NCI-H345 treated with DMSO at 0.1 percent for 48 hours (cell line): ENCODE measurements around the gene ZFC3H1.
A peak's percentile ranks its signal among the peaks of the same experiment; 100 is the strongest.
"Not testable (repeated sequence)": the region's sequence is repeated elsewhere in the genome, so short reads cannot be mapped to it uniquely, and the experiment has no call there.

Experiments
- DNase-seq: peaks from one replicate; lab custom pipeline; 2025; ENCODE audit not compliant: unreplicated experiment; lab: John Stamatoyannopoulos, UW

ZFC3H1 gene, protein sequence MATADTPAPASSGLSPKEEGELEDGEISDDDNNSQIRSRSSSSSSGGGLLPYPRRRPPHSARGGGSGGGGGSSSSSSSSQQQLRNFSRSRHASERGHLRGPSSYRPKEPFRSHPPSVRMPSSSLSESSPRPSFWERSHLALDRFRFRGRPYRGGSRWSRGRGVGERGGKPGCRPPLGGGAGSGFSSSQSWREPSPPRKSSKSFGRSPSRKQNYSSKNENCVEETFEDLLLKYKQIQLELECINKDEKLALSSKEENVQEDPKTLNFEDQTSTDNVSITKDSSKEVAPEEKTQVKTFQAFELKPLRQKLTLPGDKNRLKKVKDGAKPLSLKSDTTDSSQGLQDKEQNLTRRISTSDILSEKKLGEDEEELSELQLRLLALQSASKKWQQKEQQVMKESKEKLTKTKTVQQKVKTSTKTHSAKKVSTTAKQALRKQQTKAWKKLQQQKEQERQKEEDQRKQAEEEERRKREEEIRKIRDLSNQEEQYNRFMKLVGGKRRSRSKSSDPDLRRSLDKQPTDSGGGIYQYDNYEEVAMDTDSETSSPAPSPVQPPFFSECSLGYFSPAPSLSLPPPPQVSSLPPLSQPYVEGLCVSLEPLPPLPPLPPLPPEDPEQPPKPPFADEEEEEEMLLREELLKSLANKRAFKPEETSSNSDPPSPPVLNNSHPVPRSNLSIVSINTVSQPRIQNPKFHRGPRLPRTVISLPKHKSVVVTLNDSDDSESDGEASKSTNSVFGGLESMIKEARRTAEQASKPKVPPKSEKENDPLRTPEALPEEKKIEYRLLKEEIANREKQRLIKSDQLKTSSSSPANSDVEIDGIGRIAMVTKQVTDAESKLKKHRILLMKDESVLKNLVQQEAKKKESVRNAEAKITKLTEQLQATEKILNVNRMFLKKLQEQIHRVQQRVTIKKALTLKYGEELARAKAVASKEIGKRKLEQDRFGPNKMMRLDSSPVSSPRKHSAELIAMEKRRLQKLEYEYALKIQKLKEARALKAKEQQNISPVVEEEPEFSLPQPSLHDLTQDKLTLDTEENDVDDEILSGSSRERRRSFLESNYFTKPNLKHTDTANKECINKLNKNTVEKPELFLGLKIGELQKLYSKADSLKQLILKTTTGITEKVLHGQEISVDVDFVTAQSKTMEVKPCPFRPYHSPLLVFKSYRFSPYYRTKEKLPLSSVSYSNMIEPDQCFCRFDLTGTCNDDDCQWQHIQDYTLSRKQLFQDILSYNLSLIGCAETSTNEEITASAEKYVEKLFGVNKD (N-terminal part only)

DNA sequence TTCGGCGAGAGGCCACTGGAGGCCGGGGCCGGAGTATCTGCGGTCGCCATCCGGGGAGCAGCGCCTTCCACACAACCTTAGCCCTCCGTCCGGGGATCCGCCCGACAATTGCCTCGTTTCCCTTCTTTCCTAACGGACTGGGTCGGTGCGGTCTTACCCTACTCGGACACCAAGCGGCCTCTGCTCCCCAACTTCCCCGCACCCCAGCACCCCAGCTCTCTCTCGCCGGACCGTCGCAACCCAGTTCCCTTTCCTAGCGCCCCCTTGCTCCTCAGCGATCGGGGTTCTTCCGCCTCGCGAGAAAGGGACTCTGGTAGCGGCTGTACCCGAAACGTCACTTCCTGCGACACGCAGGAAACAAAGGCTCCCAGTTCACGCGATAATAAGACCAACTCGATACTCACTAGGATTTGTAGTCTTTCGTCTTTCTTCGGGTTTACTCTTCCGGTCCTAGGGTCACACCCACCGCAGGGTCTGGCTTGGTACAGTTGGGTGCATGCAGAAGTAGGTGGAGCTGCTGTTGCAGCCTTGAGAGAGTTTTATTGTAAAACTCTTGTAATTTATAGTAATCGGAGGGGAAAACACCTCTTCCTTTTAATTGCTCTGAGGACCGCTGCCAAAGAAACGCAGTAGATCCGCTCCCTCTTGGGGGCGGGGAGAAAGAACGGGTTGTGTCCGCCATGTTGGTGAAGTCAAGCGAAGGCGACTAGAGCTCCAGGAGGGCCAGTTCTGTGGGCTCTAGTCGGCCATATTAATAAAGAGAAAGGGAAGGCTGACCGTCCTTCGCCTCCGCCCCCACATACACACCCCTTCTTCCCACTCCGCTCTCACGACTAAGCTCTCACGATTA is at the start of gene ZFC3H1, which contains the start of gene THAP2:
Gene ZFC3H1 (minus strand): TSS at position 288 of the 850 bp plus-strand sequence. CDS start 238 bp downstream, at position 50.
Gene THAP2 (plus strand): TSS at position 741 of the 850 bp plus-strand sequence. CDS start 209 bp downstream, outside the sequence.
- peak; percentile 99 for DNase-seq

DNA sequence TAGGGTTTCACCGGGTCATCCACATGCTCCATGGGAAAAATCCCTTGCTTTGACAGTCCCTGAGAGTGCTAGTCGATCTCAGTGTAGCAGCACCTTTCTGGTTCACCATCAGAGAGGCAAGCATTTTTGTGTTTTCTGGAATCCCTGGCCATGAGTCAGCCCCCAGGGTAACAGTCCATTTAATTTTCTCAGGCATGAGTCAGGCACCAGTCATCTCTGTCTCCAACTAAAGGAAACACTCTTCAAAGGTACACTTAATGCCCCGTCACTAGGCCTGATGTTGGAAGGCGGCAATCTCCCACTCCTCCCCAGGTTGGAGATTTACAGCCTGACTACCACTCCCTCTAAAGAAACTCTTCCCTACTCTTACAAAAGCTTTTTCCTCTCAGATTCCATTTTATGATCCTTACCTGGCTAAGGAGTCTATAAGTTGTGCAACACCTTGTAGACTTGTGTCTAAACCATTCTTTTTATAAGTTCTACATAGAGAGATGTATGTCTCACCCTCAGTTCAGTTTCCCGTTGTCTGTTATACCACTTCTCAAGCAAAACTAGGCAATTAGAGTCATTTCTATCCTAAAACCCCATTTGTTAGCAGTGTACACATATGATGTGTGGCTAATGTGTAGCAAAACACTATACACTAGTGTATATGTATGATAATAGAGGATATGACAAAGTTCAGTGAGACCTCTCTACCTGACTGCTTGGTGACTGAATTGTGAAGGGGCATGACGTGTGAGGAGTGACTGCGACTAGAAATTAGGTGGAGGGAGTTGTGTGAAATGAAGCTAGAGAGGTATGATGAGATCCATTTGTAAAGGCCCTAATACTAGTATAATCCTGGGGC is 46.9 kb upstream of the ZFC3H1 start:
- DNase-seq: no peak

DNA sequence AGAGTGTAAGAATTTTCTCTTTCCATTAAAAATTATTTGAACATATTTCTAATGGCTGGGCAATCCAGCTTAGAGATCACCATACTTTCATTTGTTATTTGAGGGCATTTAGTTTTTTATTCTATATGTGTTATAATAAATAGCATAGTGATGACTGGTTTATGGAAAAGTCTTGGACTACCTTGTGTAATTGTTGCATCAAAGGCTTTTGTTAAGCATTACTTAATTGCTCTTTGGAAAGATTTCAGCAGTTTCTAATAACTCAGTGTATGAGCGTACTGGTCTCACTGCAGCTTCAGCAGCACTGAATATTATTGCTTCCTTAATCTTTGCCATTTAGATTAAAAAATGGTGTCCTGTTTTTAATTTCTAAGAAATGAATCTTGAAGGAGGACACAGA is 45.0 kb upstream of the ZFC3H1 start:
- DNase-seq: no peak

DNA sequence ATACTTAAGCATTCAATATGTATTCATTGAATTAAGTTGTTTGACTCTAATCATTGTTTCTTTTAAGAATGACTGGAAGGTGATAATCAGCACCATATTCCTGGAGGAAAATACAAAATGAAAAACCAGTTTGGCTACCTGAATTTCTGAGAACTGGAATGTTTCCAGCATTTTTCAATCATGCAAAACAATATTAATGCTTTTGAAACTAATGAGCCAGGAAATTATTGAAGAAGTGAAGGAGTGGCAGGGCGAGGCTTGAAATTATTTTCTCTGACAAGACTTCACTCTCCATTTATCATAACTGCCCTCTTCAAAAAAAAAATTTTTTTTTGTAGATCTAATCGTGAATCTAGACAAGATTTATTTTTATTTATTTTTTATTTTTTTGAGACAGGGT is 41.3 kb upstream of the ZFC3H1 start:
- DNase-seq: no peak

DNA sequence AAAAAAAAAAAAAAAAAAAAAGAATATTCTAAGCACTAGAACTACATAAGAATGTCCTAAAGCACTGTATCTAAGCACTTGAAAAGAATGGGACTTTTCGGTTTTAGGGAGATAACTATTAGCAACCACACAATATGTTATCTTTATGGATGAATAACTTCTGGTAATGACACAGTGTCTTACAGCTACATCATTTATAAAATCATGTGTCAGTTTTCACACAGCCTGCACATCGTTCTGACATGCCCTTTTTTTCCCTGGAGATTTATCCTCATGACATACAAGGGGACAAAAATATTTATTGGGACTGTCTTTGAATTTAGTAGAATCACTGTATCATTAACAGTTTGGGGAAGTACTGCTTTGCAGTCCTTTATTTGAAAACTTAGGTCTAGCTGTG is 39.6 kb upstream of the ZFC3H1 start:
- no peak for DNase-seq

DNA sequence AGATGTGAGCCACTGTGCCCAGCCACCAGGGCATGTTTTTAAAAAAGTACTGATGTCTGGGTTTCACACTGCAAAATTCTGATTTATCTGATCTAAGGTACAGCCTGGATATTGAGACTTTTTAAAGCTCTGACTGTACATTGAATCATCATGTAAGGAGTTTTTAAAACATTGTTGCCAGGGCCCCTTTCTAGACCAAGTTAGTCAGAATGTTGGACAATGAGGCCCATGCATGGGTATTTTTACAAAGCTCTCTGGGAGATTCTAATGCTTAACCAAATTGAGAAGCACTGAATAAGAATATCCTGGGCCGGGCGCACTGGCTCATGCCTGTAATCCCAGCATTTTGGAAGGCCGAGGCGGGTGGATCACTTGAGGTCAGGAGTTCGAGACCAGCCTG is 38.9 kb upstream of the ZFC3H1 start:
- DNase-seq: no peak

DNA sequence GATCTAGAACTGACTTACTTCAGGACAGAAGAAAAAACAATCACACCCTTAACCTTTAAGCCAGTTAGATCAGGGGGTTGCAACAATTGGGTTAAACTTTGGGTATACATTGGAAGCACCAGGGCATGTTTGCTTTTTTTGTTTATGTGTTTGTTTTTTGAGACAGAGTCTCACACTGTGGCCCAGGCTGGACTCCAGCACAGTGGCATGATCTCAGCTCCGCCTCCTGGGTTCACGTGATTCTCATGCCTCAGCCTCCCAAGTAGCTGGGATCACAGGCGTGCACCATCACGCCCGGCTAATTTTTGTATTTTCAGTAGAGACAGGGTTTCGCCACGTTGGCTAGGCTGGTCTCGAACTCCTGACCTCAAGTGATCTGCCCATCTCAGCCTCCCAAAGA is 38.5 kb upstream of the ZFC3H1 start:
- not testable (repeated sequence) for DNase-seq

DNA sequence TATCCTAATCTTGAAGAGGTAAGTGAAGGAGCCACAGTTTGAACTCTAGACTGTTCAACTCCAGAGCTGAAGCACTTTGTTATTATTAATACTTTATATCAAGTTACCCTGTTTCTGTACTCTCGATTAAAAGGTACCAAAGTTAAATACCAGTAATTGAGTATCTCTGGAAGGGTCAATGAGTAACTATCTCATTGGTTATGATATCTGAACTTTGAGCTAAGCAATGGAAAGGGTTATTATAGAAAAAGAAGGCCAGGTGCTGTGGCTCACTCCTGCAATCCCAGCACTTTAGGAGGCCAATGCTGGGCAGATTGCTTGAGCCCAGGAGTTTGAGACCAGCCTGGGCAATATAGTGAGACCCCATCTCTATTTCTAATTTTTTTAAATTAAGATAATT is 32.1 kb upstream of the ZFC3H1 start:
- DNase-seq: no peak

DNA sequence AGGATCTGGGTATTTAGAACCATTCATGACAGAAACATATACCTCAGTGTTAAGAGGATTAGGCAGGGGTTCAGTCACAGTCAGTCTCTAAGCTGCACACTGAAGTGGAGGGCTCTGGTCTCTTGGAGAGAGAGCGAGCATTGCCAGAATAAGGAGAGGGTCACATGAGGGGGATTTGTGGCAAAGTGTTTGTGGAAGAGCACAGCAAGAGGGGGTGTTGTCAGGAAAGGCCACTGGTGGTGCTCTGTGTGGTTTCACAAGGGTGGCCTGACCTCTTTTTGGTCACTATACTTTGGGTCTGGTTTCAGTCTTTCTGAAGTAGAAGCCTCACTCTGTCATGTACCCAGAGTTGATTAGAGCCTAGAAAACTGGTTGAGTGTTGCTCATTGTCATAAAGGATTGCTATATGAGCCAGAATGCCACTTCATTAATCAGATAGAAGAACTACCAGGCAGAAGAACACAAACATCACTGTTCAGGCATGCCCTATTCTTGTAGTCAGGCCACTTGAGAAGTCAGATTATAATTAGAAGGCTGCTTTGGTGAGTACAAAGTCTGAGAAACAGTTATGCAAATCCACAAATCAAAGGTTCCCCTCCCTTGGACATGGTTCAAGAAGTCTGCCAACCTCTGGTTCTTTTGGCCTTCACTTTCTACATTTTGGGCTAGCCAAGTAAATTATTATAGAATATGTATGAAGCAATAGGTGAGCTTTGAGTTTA is 30.6 kb upstream of the ZFC3H1 start:
- no peak for DNase-seq

DNA sequence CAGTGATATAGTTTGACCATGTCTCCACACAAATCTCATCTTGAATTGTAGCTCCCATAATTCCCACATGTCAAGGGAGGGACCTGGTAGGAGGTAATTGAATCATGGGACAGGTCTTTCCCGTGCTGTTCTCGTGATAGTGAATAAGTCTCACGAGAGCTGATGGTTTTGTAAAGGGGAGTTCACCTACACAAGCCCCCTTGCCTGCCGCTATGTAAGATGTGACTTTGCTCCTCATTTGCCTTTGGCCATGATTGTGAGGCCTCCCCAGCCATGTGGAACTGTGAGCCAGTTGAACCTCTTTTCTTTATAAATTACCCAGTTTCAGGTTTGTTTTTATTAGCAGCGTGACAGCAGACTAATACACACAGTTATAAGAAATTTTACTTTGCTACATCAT is 30.0 kb upstream of the ZFC3H1 start:
- DNase-seq: not testable (repeated sequence)

DNA sequence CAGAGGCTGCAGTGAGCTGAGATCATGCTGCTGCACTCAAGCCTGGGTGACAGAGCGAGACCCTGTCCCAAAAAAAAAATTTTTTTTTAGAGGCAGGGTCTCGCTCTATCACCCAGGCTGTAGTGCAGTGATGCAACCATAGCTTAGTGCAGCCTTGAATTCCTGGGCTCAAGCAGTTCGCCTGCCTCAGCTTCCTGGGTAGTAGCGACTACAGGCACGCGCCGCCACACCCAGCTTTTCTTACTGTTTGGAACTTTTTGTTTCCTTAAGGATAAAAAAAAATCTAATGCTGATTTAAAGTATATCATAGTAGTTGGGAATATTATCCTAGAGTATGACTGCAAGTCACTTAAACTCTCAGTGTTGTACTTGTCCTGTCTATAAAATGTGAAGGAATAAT is 29.5 kb upstream of the ZFC3H1 start:
- DNase-seq: no peak

DNA sequence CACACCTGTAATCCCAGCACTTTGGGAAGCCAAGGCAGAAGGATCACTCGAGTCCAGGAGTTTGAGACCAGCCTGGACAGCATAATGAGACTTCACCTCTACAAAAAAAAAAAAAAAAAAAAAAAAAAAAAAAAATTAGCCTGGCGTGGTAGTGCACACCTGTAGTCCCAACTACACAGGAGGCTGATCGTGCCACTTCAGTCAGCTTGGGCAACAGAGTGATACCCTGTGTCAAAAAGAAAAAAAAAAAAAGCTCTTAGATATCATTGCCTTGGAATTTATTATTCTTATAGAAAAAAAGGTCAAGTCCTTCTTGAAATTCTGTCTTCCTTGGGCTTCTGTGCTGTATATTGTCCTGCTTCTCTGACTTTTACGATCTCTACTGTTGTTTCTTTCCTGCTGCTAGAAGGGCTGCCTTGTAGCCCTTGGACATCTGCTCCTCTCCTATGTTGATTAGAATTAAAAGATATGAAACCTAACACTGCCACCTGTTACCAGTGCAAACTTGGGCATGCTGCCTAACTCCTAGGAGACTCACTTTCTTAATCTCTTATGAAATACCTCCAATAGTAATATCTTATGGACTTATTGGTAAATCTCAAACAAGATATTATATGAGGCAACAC is 28.0 kb upstream of the ZFC3H1 start:
- no peak for DNase-seq

DNA sequence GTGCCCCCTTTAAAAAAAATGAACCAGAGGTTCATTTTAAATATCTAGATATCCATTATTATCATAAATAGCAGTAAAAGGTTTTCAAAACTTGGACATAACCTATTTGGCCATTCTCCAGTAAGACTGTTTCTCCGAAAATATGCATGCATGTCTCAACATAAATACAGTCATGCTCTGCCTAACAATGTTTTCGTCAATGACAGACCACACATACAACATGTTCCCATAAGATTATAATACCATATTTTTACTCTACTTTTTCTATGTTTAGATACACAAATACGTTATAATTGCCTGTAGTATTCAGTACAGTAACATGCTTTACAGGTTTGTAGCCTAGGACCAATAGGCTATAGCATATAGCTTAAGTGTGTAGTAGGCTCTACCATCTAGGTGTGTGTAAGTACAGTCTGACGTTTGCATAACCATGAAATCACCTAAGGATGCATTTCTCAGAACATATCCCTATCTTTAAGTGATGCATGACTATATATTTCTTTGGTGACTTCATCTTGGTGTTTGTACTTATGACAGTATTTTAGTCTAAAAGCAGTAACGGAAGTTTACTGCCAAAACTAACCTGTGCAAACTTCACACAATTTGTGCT is 25.4 kb upstream of the ZFC3H1 start:
- no peak for DNase-seq

DNA sequence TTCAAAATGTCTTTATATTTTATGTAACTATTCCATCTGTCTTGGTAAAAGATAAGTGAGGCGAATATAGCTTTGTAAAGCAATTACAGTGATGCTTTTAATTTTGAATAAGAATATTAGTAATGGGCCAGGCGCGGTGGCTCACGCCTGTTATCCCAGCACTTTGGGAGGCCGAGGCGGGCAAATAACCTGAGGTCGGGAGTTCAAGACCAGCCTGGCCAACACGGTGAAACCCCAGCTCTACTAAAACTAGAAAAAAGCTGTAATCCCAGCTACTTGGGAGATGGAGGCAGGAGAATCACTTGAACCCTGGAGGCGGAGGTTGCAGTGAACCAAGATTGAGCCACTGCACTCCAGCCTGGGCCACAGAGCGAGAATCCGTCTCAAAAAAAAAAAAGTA is 23.5 kb upstream of the ZFC3H1 start:
- DNase-seq: not testable (repeated sequence)

DNA sequence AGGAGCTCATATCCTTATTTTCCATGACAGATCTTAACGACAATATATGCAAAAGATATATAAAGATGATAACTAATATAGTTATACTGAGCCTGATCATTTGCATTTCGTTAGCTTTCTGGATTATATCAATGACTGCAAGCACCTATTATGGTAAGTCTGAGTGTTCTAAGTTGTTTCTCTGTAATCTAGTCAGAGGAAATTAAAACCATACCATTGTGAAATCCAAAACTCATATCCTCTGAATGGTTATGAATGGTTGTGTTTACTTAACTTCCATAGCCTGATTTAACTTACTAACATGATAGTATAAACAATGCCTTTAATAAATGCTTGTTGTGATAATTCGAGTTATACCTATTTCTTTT is 23.0 kb upstream of the ZFC3H1 start:
- no peak for DNase-seq

DNA sequence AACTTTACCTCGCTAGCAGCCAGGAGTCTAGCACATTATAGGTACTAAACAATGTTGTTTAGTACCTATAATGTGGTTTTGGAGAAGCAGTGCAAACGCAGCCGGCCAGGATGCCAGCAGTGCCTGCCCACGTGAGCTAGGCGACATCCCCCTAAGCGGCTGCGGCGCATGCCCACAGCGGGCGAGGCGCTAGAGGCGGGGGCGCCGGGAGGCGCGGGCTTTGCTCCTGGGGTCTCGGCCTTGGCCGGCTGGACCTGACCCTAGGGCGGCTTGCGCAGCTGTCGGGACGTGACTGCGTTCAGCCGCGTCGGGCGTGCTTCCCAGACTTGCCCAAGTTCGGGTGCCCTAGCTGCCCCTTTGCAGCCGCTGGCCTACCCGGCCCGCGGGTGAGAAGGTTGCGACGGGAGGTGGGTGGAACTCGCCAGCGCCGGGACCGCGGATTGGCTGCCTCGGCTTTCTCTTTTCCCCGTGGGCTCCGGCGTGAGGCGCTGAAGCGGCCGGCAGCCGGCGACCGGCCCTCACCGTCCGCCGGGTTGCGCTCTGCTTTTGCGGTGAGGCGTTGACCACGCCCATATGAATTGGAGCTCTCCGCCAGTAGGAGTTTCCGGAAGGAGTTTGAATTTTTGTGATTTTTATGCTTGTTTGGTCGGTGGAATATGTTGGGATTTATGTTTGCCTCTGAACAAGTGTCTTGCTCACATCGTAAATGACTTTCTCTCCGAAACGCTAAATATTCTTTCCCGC is 22.4 kb upstream of the ZFC3H1 start, which contains the start of gene TMEM19:
Gene TMEM19 (plus strand): TSS at position 169 of the 744 bp plus-strand sequence. CDS start 599 bp downstream, outside the sequence.
- DNase-seq: peak; percentile 72

DNA sequence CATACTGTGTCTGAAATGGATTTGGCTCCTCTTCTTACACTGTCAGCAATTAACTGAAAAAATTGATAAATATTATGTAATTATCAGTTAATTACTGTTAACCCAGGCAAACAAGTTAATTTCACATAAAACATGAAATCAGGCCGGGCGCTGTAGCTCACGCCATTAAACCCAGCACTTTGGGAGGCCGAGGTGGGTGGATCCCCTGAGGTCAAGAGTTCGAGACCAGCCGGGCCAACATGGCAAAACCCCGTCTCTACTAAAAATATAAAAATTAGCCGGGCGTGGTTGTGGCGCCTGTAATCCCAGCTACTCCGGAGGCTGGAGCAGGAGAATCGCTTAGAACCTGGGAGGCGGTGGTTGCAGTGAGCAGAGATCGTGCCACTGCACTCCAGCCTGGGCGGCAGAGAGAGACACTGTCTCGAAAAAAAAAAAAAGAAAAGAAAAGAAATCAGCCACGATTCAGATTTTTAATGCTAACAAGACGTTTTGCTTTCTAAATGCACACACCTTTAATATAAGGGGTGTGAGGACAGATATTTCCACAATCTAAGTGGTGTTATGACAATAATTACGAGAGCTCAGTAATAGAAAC is 21.8 kb upstream of the ZFC3H1 start:
- no peak for DNase-seq
